Endothelial cell of umbilical vein (primary cell): ENCODE results near the gene PML. TPM values are rescaled to one million over a fixed set of nuclear protein-coding genes. Genes with fewer than 3 reads are reported as not detected.
A peak's percentile ranks its signal among the peaks of the same experiment; 100 is the strongest.
"Not testable (repeated sequence)": the region's sequence is repeated elsewhere in the genome, so short reads cannot be mapped to it uniquely, and the experiment has no call there.

Source experiments
- BruUV-seq: library from RNA; stranded (reverse); fragments of 400-500 nt; replicated peaks from 2 replicates; lab custom pipeline; 2021; lab: Mats Ljungman, UMichigan
- CTCF ChIA-PET: fragments of 300-600, 350-600 bp; sonication (Branson Sonifier 250); formaldehyde crosslinking; loops from one replicate; lab custom pipeline; 2021; ENCODE audit warnings: antibody characterized with exemption, inconsistent platforms; lab: Charles Lee
- POLR2A ChIA-PET: fragments of 300-600, 350-600 bp; sonication (Branson Sonifier 250); formaldehyde crosslinking; loops from one replicate; lab custom pipeline; 2021; ENCODE audit warnings: antibody characterized with exemption, inconsistent platforms; lab: Charles Lee
- DNase-seq: peaks from one replicate; pipeline ENCODE4 v3.0.0-alpha.2; 2011; ENCODE audit warnings: low read depth, low spot score
- FAIRE-seq: peaks from 2 replicates; lab custom pipeline; 2011; peaks lifted over from hg19 to GRCh38; lab: Jason Lieb, UNC
- H2AFZ ChIP-seq: 2 replicates; pipeline ENCODE4 v1.6.0; 2012; ENCODE audit warnings: low read depth, low read length, control low read depth, inconsistent platforms
- H3K27ac ChIP-seq: 2 replicates; pipeline ENCODE4 v1.5.1; 2011; ENCODE audit warnings: low read depth, mild to moderate bottlenecking, control low read depth, low read length, moderate library complexity; ENCODE audit not compliant: insufficient read depth
- H3K27me3 ChIP-seq, 2 experiments: 2 replicates each; pipeline versions ENCODE4 v1.6.0 to v1.6.1; 2011; ENCODE audit warnings: low read length in 2 of 2, mixed read lengths in 1 of 2; ENCODE audit not compliant: control insufficient read depth in 2 of 2, insufficient read depth in 2 of 2
- H3K36me3 ChIP-seq, 2 experiments: 2 replicates in 1 of 2; 3 replicates in 1 of 2; pipeline ENCODE4 v1.5.1; 2011; ENCODE audit warnings: low read length in 2 of 2, mild to moderate bottlenecking in 1 of 2, moderate library complexity in 1 of 2; ENCODE audit not compliant: control insufficient read depth in 2 of 2, insufficient read depth in 2 of 2; ENCODE audit errors: extremely low read depth in 1 of 2
- H3K4me1 ChIP-seq: 3 replicates; pipeline ENCODE4 v1.5.1; 2011; ENCODE audit warnings: mild to moderate bottlenecking, low read length; ENCODE audit not compliant: control insufficient read depth, insufficient read depth; ENCODE audit errors: extremely low read depth
- H3K4me2 ChIP-seq: 2 replicates; pipeline ENCODE4 v1.6.1; 2011; ENCODE audit warnings: low read length, control low read depth, mixed read lengths; ENCODE audit not compliant: insufficient read depth
- H3K4me3 ChIP-seq, 3 experiments: fragments of 200-600 bp in 1 of 3; sonication (generic), shearing (Covaris generic) in 1 of 3; replicated peaks in 1 of 3; 2 replicates each; pipeline ENCODE4 v1.5.1; 2011 to 2016; ENCODE audit warnings: control low read depth in 3 of 3, low read length in 3 of 3, mild to moderate bottlenecking in 2 of 3, inconsistent platforms in 1 of 3, low read depth in 1 of 3, moderate library complexity in 1 of 3; ENCODE audit not compliant: insufficient read depth in 1 of 3
- H3K79me2 ChIP-seq: 2 replicates; pipeline ENCODE4 v1.6.0; 2012; ENCODE audit warnings: low read length, inconsistent platforms; ENCODE audit not compliant: control insufficient read depth, insufficient read depth
- H3K9ac ChIP-seq: replicated peaks from 2 replicates; pipeline ENCODE3; 2011; ENCODE audit warnings: low read length, control low read depth; ENCODE audit not compliant: insufficient read depth; ENCODE audit errors: extremely low read depth
- H3K9me1 ChIP-seq: replicated peaks from 3 replicates; pipeline ENCODE4 v1.6.0; 2011; ENCODE audit warnings: mild to moderate bottlenecking, low read length; ENCODE audit not compliant: control insufficient read depth, insufficient read depth; ENCODE audit errors: extremely low read depth
- H3K9me3 ChIP-seq: replicated peaks from 2 replicates; pipeline ENCODE4 v1.5.1; 2012; ENCODE audit warnings: low read length, inconsistent platforms; ENCODE audit not compliant: control insufficient read depth, insufficient read depth
- H4K20me1 ChIP-seq: replicated peaks from 2 replicates; pipeline ENCODE3; 2011; ENCODE audit warnings: mild to moderate bottlenecking, low read length; ENCODE audit not compliant: control insufficient read depth, insufficient read depth; ENCODE audit errors: extremely low read depth
- CTCF ChIP-seq, 2 donors: IDR thresholded peaks; 1 replicate in 1 of 2; 2 replicates in 1 of 2; pipeline ENCODE4 v1.5.1; 2011; ENCODE audit warnings: low read length in 2 of 2, mild to moderate bottlenecking in 2 of 2, moderate library complexity in 2 of 2, control low read depth in 1 of 2, inconsistent platforms in 1 of 2, low read depth in 1 of 2; ENCODE audit not compliant: insufficient read depth in 1 of 2; ENCODE audit errors: extremely low read depth in 1 of 2
- dilution Hi-C: fragments of 300-500 bp; cut with MboI; formaldehyde crosslinking; loops from one replicate; pipeline ENCODE4 v1.15.0; 2019; ENCODE audit warnings: low sequenced_read_pairs; ENCODE audit not compliant: extremely low pct_ligation_motif_present
- intact Hi-C: fragments of 100-400 bp; cut with micrococcal nuclease; formaldehyde crosslinking; loops from one replicate; pipeline ENCODE4 v1.10.0; 2022
- polyA plus RNA-seq, 4 experiments: library from polyadenylated mRNA; depleted of rRNA in 3 of 4; stranded (reverse) in 3 of 4; unstranded in 1 of 4; fragments of >200 nt; gene quantifications; 2 replicates each; pipeline versions ENCODE4 v1.2.1 to v1.2.3, GENCODE V29; 2011 to 2012; ENCODE audit warnings: missing spikeins in 1 of 4
- total RNA-seq: library from RNA; stranded (reverse); gene quantifications from 2 replicates; pipeline ENCODE4 v1.2.3, GENCODE V29; 2021

Gene PML
- total and polyA plus RNA-seq, 2 donors (not counting 3 experiments of a cell fraction or from before 2014, with no cell fraction given): 30.4 to 79.6 TPM

DNA sequence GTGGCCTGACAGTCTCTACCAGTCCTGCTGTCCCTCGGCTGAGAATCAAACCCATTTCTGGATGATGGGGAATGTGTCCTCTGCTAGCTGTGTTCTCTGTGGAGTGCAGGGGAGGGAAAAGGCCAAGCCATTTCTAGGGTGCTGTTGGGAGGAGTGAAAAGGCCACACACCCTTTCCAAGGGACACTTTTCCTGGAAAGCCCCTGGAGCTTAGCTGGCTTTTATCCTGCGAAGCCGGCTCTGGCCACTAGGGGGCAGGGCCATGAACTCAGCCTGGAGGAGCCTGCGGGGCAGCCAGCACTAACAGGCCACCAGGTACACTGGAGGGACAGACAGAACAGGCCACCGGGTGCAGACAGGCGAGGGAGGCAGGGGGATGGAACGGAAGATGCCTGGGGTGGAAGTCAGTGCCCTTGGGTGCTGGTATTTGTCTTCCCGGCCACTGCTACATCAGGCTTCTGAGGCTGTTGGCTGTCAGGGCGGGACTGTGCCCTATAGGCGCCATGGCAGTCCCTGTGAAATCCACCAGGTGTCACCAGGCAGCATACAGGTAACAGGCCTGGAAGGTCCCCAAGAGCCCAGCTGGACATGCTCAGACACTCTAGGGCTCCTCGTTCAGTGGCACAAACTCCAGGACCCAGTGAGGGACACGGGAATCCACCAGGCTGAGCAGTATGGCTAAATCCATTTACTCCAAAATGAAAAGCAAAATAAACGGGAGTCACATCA is 71.3 kb downstream of the PML start:
- POLR2A ChIA-PET, H3K36me3 ChIP-seq, BruUV-seq, dilution Hi-C loops, H3K9me3 ChIP-seq, H3K27me3 ChIP-seq, intact Hi-C loops, H3K4me1 ChIP-seq, H3K4me3 ChIP-seq, DNase-seq, H3K79me2 ChIP-seq, H3K9ac ChIP-seq, H3K4me2 ChIP-seq, H4K20me1 ChIP-seq, H2AFZ ChIP-seq, H3K27ac ChIP-seq, H3K9me1 ChIP-seq: not testable (repeated sequence)
- CTCF ChIA-PET: interaction anchor here (1.2 kb wide), 1 partner anchor 93 kb away, joined by 3 read pairs; no protein-coding TSS in a partner anchor
- TF ChIP-seq CTCF (IDR thresholded peaks at IDR 0.05; ENCODE audit: extremely low read depth in 1 of 2, insufficient read depth in 1 of 2, low read depth in 1 of 2, low read length in 2 of 2): peak; percentile 17 to 18
- FAIRE-seq: peak; percentile 75

GRCh38 chr15:74071645-74072044 is 77.1 kb downstream of the PML start:
- H3K27me3 ChIP-seq, H3K79me2 ChIP-seq, H3K4me3 ChIP-seq, H2AFZ ChIP-seq, H3K9me3 ChIP-seq, H3K9ac ChIP-seq, dilution Hi-C loops, H3K4me2 ChIP-seq, H3K9me1 ChIP-seq, FAIRE-seq, H3K27ac ChIP-seq, H4K20me1 ChIP-seq, DNase-seq, BruUV-seq, H3K4me1 ChIP-seq, CTCF ChIA-PET, intact Hi-C loops, POLR2A ChIA-PET, H3K36me3 ChIP-seq: not testable (repeated sequence)

- H3K9me1 ChIP-seq, POLR2A ChIA-PET, CTCF ChIA-PET, intact Hi-C loops, H3K27ac ChIP-seq, H4K20me1 ChIP-seq, dilution Hi-C loops, H3K9me3 ChIP-seq, H3K36me3 ChIP-seq, H3K4me2 ChIP-seq, H3K27me3 ChIP-seq, DNase-seq, H3K4me3 ChIP-seq, H3K4me1 ChIP-seq, H2AFZ ChIP-seq, H3K9ac ChIP-seq, H3K79me2 ChIP-seq, FAIRE-seq, BruUV-seq: not testable (repeated sequence)
Observed at GRCh38 chr15:74072132-74072531, 77.6 kb downstream of the PML start.
